NT2/D1 (cell line): ENCODE data around the gene CNIH3.

Experiments
- YY1 ChIP-seq: IDR thresholded peaks from 2 replicates; pipeline ENCODE4 v1.6.1; 2011; ENCODE audit not compliant: insufficient read length, insufficient read depth
- ZNF274 ChIP-seq: IDR thresholded peaks from 2 replicates; pipeline ENCODE4 v1.6.1; 2011; ENCODE audit warnings: mild to moderate bottlenecking, low read depth, low read length

- no peak for TF ChIP-seq YY1
- no peak for TF ChIP-seq ZNF274
These were observed 23.9 kb downstream of the CNIH3 start for GRCh38 chr1:224640018-224640417.
